KMS-11 (cell line): ENCODE results near the gene DTNB.

ENCODE experiments used
- H2AFZ ChIP-seq: fragments of 200-600 bp; sonication (generic); 2 replicates; pipeline ENCODE4 v1.6.1; 2016; ENCODE audit warnings: antibody characterized with exemption, mixed run types, low read depth
- H3K27ac ChIP-seq: fragments of 200-600 bp; sonication (generic); 2 replicates; pipeline ENCODE4 v1.6.1; 2016; ENCODE audit warnings: mild to moderate bottlenecking, mixed run types
- H3K27me3 ChIP-seq: fragments of 200-600 bp; sonication (generic); 2 replicates; pipeline ENCODE4 v1.6.1; 2017; ENCODE audit warnings: mild to moderate bottlenecking, low read depth, mixed run types, moderate library complexity; ENCODE audit not compliant: insufficient read depth
- H3K36me3 ChIP-seq: fragments of 200-600 bp; sonication (generic); 2 replicates; pipeline ENCODE4 v1.6.1; 2017; ENCODE audit warnings: mild to moderate bottlenecking, mixed run types; ENCODE audit not compliant: insufficient read depth
- H3K4me1 ChIP-seq: fragments of 200-600 bp; sonication (generic); 2 replicates; pipeline ENCODE4 v1.6.1; 2016; ENCODE audit warnings: mild to moderate bottlenecking, low read depth, mixed run types; ENCODE audit not compliant: poor library complexity, severe bottlenecking
- H3K4me2 ChIP-seq: fragments of 200-600 bp; sonication (generic); 2 replicates; pipeline ENCODE4 v1.7.0; 2016; ENCODE audit warnings: mild to moderate bottlenecking, mixed run types
- H3K4me3 ChIP-seq: fragments of 200-600 bp; sonication (generic); IDR thresholded peaks from 2 replicates; pipeline ENCODE4 v1.6.1; 2017; ENCODE audit warnings: low read depth, low read length, mixed read lengths; ENCODE audit not compliant: insufficient read depth
- H3K79me2 ChIP-seq: fragments of 200-600 bp; sonication (generic); 2 replicates; pipeline ENCODE4 v1.6.1; 2016; ENCODE audit warnings: low read depth, mixed run types; ENCODE audit not compliant: insufficient read depth
- H3K9ac ChIP-seq: fragments of 200-600 bp; sonication (generic); 2 replicates; pipeline ENCODE4 v1.6.1; 2016; ENCODE audit warnings: mild to moderate bottlenecking, mixed run types
- H4K20me1 ChIP-seq: fragments of 200-600 bp; sonication (generic); 2 replicates; pipeline ENCODE4 v1.6.1; 2016; ENCODE audit warnings: mild to moderate bottlenecking, mixed run types; ENCODE audit not compliant: insufficient read depth
- TF ChIP-seq, protein P1 (sequence below): fragments of 200-600 bp; sonication (generic); conservative IDR thresholded peaks from 2 replicates; pipeline ENCODE4 v1.6.1; 2017; ENCODE audit warnings: low read depth, mild to moderate bottlenecking, antibody characterized with exemption, low read length, moderate library complexity, mixed read lengths

The DTNB gene

DNA sequence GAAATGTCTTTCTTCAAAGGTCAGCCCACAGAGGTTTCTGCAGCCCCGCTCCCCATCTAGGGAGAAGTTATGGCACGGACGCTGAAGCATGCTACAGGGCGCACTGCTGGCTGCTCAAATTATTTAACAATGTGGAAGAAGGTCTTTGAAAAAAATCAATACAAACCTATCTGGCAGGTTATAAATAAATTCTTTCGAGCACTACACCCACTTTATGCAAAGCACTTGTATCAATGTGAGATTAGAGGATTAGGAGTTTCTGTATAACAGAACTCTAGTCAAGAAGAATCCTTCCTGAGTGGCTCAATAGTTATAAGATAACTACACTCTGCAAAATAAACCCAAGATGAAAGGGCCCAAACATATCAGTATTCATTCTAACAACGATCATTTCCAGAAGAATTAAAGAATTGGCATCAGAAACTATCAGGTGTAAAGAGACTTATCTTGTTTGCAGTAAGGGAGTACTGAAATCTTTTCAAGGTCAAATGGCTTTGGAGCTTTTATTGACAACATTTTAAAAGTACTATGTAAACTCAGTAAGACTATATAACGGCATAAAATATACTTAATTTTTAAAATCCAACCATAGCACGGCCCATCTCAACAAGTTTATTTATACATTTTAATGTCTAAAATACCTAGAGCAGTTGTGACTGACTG lies 228.6 kb downstream of the DTNB start:
- Histone ChIP-seq H3K4me1 (no peaks in the 10 kb centered on the region), H2AFZ (no peak overlapping the region), H3K27me3 (no peaks in the 10 kb centered on the region), H4K20me1 (no peaks in the 10 kb centered on the region), H3K79me2 (no peaks in the 10 kb centered on the region), H3K36me3 (no peaks in the 10 kb centered on the region), H3K4me2 (no peak overlapping the region), H3K9ac (no peak overlapping the region), H3K27ac (no peak overlapping the region), H3K4me3 (no peak overlapping the region)
- TF ChIP-seq, protein P1, sequence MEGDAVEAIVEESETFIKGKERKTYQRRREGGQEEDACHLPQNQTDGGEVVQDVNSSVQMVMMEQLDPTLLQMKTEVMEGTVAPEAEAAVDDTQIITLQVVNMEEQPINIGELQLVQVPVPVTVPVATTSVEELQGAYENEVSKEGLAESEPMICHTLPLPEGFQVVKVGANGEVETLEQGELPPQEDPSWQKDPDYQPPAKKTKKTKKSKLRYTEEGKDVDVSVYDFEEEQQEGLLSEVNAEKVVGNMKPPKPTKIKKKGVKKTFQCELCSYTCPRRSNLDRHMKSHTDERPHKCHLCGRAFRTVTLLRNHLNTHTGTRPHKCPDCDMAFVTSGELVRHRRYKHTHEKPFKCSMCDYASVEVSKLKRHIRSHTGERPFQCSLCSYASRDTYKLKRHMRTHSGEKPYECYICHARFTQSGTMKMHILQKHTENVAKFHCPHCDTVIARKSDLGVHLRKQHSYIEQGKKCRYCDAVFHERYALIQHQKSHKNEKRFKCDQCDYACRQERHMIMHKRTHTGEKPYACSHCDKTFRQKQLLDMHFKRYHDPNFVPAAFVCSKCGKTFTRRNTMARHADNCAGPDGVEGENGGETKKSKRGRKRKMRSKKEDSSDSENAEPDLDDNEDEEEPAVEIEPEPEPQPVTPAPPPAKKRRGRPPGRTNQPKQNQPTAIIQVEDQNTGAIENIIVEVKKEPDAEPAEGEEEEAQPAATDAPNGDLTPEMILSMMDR, result no peak

DNA sequence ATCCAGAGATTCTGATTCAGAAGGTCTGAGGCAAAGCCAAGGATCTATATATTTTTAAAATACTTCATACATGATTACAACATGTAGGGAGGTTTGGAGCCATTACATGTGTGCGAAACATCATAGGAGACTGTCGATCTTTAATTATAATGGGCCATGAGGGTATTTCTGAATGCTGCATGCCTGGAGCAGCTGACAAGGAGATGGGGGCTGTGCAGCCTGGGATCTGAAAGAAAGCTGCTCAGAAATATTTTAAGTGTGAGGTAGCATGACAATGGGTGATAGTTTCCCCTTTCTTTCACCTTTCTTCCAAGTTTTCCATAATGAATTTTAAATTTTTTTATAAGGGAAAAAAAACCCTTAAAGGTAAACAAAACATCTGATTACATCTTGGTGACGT lies 229.6 kb downstream of the DTNB start:
- TF ChIP-seq, protein P1, result no peak
- H3K4me1 ChIP-seq, result no peaks in the 10 kb centered on the region
- H3K27ac ChIP-seq, result no peak overlapping the region
- no peak overlapping the region for H3K9ac ChIP-seq
- H3K4me2 ChIP-seq, result no peak overlapping the region
- H3K27me3 ChIP-seq, result no peaks in the 10 kb centered on the region
- H2AFZ ChIP-seq, result no peak overlapping the region
- H3K36me3 ChIP-seq, result no peaks in the 10 kb centered on the region
- H3K79me2 ChIP-seq, result no peaks in the 10 kb centered on the region
- no peaks in the 10 kb centered on the region for H4K20me1 ChIP-seq
- H3K4me3 ChIP-seq, result no peak overlapping the region

GRCh38 chr2:25441353-25441752 lies 232.0 kb downstream of the DTNB start:
- no peaks in the 10 kb centered on the region for H3K36me3 ChIP-seq
- H3K4me2 ChIP-seq, result no peak overlapping the region
- no peaks in the 10 kb centered on the region for H3K4me1 ChIP-seq
- H4K20me1 ChIP-seq, result no peaks in the 10 kb centered on the region
- H3K9ac ChIP-seq, result no peak overlapping the region
- no peak overlapping the region for H3K4me3 ChIP-seq
- H3K27me3 ChIP-seq, result no peaks in the 10 kb centered on the region
- no peak overlapping the region for H2AFZ ChIP-seq
- no peaks in the 10 kb centered on the region for H3K79me2 ChIP-seq
- no peak overlapping the region for H3K27ac ChIP-seq
- TF ChIP-seq, protein P1, result no peak

DNA sequence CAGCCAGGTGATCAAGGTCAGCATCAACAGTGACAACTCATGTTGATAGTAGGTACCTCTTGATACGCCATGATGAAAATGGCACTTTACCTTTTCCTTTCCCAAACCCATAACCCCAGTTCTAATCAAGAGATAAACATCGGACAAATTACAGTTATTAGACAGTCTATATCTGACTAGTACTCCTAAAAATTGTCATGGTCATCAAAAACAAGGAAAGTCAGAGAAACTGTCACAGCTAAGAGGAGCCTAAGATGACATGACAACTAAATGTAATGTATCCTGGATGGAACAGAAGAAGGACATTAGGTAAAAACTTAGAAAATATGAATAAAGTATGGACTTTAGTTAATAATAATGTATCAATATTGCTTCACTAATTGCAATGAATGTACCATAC lies 234.6 kb downstream of the DTNB start:
- Histone ChIP-seq H3K4me2 (no peak overlapping the region), H3K79me2 (no peaks in the 10 kb centered on the region), H3K4me3 (no peak overlapping the region), H3K27ac (no peak overlapping the region), H3K4me1 (no peaks in the 10 kb centered on the region), H3K27me3 (no peaks in the 10 kb centered on the region), H2AFZ (no peak overlapping the region), H4K20me1 (no peaks in the 10 kb centered on the region), H3K9ac (no peak overlapping the region), H3K36me3 (no peaks in the 10 kb centered on the region)
- TF ChIP-seq, protein P1, result no peak
